HepG2 (cell line): ENCODE measurements around the gene ZG16. TPM values are rescaled to one million over a fixed set of nuclear protein-coding genes. Genes with fewer than 3 reads are reported as not detected.
A peak's percentile ranks its signal among the peaks of the same experiment; 100 is the strongest.

Source experiments
- EP300 ChIP-seq, 3 experiments: sonication (generic) in 1 of 3; formaldehyde crosslinking in 1 of 3; IDR thresholded peaks; 2 replicates each; pipeline versions ENCODE4 v1.5.1 to v1.6.1; 2011 to 2020; ENCODE audit warnings: low read depth in 2 of 3, low read length in 2 of 3, borderline replicate concordance in 1 of 3, improper control_type of control experiment in 1 of 3, mild to moderate bottlenecking in 1 of 3, missing genetic modification reagents in 1 of 3, moderate library complexity in 1 of 3
- HNRNPLL ChIP-seq: fragments of 200-400 bp; formaldehyde crosslinking; IDR thresholded peaks from 2 replicates; pipeline ENCODE4 v1.6.1; 2017; ENCODE audit warnings: mild to moderate bottlenecking, low read depth, low read length; ENCODE audit not compliant: poor library complexity, severe bottlenecking
- MED13 ChIP-seq: sonication (generic); formaldehyde crosslinking; IDR thresholded peaks from 2 replicates; pipeline ENCODE4 v1.5.0; 2020; ENCODE audit warnings: missing genetic modification reagents
- ZNF232 ChIP-seq: sonication (generic); formaldehyde crosslinking; IDR thresholded peaks from 2 replicates; pipeline ENCODE4 v1.4.0; 2020; ENCODE audit warnings: missing genetic modification reagents, borderline replicate concordance
- polyA plus RNA-seq, 8 experiments: library from polyadenylated mRNA; depleted of rRNA in 3 of 8; stranded (reverse) in 7 of 8; unstranded in 1 of 8; fragments of >200 nt; fragmentation: Illumina TruSeq in 4 of 8; extraction: Trizol in 4 of 8; gene quantifications; 2 replicates each; pipeline versions ENCODE4 v1.2.1 to v1.2.3, GENCODE V29; 2011 to 2016; ENCODE audit warnings: low read depth in 4 of 8, missing spikeins in 1 of 8, mixed read lengths in 1 of 8; ENCODE audit not compliant: insufficient read depth in 1 of 8
- total RNA-seq, 5 experiments: library from RNA; depleted of rRNA; stranded (reverse); fragments of >200 nt; fragmentation: Illumina TruSeq; extraction: Trizol; gene quantifications; 2 replicates each; pipeline ENCODE4 v1.2.3, GENCODE V29; 2016; ENCODE audit warnings: low read depth in 1 of 5
- TF ChIP-seq, protein P1 (sequence below): sonication (generic); formaldehyde crosslinking; IDR thresholded peaks from 2 replicates; pipeline ENCODE4 v1.4.0; 2020; ENCODE audit warnings: missing genetic modification reagents, borderline replicate concordance
- TF ChIP-seq, protein P2 (sequence below), 2 experiments: fragments of 450-650 bp in 1 of 2; sonication (generic) in 1 of 2; formaldehyde crosslinking in 1 of 2; IDR thresholded peaks; 2 replicates each; pipeline versions ENCODE4 v1.6.1 to v1.8.0; 2016 to 2022; ENCODE audit warnings: antibody characterized with exemption in 1 of 2, mild to moderate bottlenecking in 1 of 2, missing genetic modification reagents in 1 of 2
- TF ChIP-seq, protein P3 (sequence below): sonication (generic); formaldehyde crosslinking; IDR thresholded peaks from 2 replicates; pipeline ENCODE4 v1.5.0; 2020; ENCODE audit warnings: mild to moderate bottlenecking, missing genetic modification reagents
- TF ChIP-seq, protein P4 (sequence below): sonication (generic); formaldehyde crosslinking; IDR thresholded peaks from 2 replicates; pipeline ENCODE4 v1.4.0; 2020; ENCODE audit warnings: missing genetic modification reagents

ZG16 gene
- total and polyA plus RNA-seq, 2 of the 13 experiments (the other 11 are each of a cell fraction or from before 2014, with no cell fraction given), result 0.04 to 0.07 TPM

- TF ChIP-seq, protein P1, sequence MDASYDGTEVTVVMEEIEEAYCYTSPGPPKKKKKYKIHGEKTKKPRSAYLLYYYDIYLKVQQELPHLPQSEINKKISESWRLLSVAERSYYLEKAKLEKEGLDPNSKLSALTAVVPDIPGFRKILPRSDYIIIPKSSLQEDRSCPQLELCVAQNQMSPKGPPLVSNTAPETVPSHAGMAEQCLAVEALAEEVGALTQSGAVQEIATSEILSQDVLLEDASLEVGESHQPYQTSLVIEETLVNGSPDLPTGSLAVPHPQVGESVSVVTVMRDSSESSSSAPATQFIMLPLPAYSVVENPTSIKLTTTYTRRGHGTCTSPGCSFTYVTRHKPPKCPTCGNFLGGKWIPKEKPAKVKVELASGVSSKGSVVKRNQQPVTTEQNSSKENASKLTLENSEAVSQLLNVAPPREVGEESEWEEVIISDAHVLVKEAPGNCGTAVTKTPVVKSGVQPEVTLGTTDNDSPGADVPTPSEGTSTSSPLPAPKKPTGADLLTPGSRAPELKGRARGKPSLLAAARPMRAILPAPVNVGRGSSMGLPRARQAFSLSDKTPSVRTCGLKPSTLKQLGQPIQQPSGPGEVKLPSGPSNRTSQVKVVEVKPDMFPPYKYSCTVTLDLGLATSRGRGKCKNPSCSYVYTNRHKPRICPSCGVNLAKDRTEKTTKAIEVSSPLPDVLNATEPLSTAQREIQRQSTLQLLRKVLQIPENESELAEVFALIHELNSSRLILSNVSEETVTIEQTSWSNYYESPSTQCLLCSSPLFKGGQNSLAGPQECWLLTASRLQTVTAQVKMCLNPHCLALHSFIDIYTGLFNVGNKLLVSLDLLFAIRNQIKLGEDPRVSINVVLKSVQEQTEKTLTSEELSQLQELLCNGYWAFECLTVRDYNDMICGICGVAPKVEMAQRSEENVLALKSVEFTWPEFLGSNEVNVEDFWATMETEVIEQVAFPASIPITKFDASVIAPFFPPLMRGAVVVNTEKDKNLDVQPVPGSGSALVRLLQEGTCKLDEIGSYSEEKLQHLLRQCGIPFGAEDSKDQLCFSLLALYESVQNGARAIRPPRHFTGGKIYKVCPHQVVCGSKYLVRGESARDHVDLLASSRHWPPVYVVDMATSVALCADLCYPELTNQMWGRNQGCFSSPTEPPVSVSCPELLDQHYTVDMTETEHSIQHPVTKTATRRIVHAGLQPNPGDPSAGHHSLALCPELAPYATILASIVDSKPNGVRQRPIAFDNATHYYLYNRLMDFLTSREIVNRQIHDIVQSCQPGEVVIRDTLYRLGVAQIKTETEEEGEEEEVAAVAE (CRISPR knock-in tag), result peak; percentile 94
- TF ChIP-seq HNRNPLL (peak; percentile 100), MED13 (peak; percentile 50; the same call in 1 of the 2 replicates), EP300 (IDR thresholded peaks at IDR 0.05; ENCODE audit: low read depth in 2 of 2, low read length in 2 of 2) (peak in 1 of 2 experiments; percentile 75; a peak in 2 of 4 replicates), EP300 (CRISPR knock-in tag; IDR thresholded peaks at IDR 0.05; ENCODE audit: borderline replicate concordance) (peak; percentile 40; the same call in 1 of the 2 replicates), ZNF232 (CRISPR knock-in tag) (no peak)
- TF ChIP-seq, protein P2, sequence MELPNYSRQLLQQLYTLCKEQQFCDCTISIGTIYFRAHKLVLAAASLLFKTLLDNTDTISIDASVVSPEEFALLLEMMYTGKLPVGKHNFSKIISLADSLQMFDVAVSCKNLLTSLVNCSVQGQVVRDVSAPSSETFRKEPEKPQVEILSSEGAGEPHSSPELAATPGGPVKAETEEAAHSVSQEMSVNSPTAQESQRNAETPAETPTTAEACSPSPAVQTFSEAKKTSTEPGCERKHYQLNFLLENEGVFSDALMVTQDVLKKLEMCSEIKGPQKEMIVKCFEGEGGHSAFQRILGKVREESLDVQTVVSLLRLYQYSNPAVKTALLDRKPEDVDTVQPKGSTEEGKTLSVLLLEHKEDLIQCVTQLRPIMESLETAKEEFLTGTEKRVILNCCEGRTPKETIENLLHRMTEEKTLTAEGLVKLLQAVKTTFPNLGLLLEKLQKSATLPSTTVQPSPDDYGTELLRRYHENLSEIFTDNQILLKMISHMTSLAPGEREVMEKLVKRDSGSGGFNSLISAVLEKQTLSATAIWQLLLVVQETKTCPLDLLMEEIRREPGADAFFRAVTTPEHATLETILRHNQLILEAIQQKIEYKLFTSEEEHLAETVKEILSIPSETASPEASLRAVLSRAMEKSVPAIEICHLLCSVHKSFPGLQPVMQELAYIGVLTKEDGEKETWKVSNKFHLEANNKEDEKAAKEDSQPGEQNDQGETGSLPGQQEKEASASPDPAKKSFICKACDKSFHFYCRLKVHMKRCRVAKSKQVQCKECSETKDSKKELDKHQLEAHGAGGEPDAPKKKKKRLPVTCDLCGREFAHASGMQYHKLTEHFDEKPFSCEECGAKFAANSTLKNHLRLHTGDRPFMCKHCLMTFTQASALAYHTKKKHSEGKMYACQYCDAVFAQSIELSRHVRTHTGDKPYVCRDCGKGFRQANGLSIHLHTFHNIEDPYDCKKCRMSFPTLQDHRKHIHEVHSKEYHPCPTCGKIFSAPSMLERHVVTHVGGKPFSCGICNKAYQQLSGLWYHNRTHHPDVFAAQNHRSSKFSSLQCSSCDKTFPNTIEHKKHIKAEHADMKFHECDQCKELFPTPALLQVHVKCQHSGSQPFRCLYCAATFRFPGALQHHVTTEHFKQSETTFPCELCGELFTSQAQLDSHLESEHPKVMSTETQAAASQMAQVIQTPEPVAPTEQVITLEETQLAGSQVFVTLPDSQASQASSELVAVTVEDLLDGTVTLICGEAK (IDR thresholded peaks at IDR 0.05), result no peak
- TF ChIP-seq, protein P2 (CRISPR knock-in tag; IDR thresholded peaks at IDR 0.05), result peak; percentile 66; the same call in 1 of the 2 replicates
- TF ChIP-seq, protein P3, sequence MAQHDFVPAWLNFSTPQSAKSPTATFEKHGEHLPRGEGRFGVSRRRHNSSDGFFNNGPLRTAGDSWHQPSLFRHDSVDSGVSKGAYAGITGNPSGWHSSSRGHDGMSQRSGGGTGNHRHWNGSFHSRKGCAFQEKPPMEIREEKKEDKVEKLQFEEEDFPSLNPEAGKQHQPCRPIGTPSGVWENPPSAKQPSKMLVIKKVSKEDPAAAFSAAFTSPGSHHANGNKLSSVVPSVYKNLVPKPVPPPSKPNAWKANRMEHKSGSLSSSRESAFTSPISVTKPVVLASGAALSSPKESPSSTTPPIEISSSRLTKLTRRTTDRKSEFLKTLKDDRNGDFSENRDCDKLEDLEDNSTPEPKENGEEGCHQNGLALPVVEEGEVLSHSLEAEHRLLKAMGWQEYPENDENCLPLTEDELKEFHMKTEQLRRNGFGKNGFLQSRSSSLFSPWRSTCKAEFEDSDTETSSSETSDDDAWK, result no peak
- TF ChIP-seq, protein P4, sequence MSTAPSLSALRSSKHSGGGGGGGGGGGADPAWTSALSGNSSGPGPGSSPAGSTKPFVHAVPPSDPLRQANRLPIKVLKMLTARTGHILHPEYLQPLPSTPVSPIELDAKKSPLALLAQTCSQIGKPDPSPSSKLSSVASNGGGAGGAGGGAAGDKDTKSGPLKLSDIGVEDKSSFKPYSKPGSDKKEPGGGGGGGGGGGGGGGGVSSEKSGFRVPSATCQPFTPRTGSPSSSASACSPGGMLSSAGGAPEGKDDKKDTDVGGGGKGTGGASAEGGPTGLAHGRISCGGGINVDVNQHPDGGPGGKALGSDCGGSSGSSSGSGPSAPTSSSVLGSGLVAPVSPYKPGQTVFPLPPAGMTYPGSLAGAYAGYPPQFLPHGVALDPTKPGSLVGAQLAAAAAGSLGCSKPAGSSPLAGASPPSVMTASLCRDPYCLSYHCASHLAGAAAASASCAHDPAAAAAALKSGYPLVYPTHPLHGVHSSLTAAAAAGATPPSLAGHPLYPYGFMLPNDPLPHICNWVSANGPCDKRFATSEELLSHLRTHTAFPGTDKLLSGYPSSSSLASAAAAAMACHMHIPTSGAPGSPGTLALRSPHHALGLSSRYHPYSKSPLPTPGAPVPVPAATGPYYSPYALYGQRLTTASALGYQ, result no peak; the same call in 1 of the 2 replicates
Observed at GRCh38 chr16:29815793-29816693, 38.0 kb downstream of the ZG16 start, which contains the start of gene PAGR1 (continued).
